Measurements from ENCODE around the gene GMEB1. TPM values are rescaled to one million over a fixed set of nuclear protein-coding genes. Genes with fewer than 3 reads are reported as not detected.

Gene GMEB1
- total and polyA plus RNA-seq, 10 of the 15 experiments (the other 5 are each of a cell fraction or from before 2014, with no cell fraction given) = 4.9 to 17.6 (median 9.4) TPM

GRCh38 chr1:28735961-28736449 is 67.4 kb downstream of the GMEB1 start:
- Histone ChIP-seq H3K4me2 (ENCODE audit: control insufficient read depth, insufficient read depth) (peak overlapping the region; percentile 94), H2AFZ (ENCODE audit: control insufficient read depth, low read depth, low read length) (peak overlapping the region; percentile 98), H3K36me3 (ENCODE audit: control insufficient read depth in 2 of 2, insufficient read depth in 2 of 2, low read length in 1 of 2) (peaks cover 0 to 13% of the 10 kb centered on the region in 2 experiments; a peak in 2 of 4 replicates), H3K79me2 (ENCODE audit: control insufficient read depth, insufficient read depth, low read length) (peaks cover 40% of the 10 kb centered on the region), H3K4me1 (ENCODE audit: control insufficient read depth, insufficient read depth, low read length) (peaks cover 7% of the 10 kb centered on the region; the same call in 1 of the 2 replicates), H3K27ac (ENCODE audit: control insufficient read depth, insufficient read depth) (peak overlapping the region; percentile 92), H4K20me1 (ENCODE audit: control insufficient read depth, insufficient read depth) (no peaks in the 10 kb centered on the region), H3K9me3 (replicated peaks; ENCODE audit: control insufficient read depth, insufficient read depth, low read length) (no peaks in the 10 kb centered on the region), H3K9ac (ENCODE audit: control insufficient read depth, insufficient read depth, low read length) (peak overlapping the region; percentile 78), H3K27me3 (replicated peaks in 1 of 2; ENCODE audit: control insufficient read depth in 2 of 2, insufficient read depth in 2 of 2, low read length in 1 of 2) (no peaks in the 10 kb centered on the region), H3K4me3 (peak overlapping the region; percentile 55)
- ChIA-PET RAD21 (ENCODE audit: unreplicated experiment) (interaction anchor here (0.7 to 2.5 kb wide), 10 partner anchors 9 to 154 kb away, joined by 3 to 20 read pairs (median 4); partner anchors contain the start of genes RNU11 and TAF12), CTCF (interaction anchor here (1.0 to 2.4 kb wide), 19 partner anchors 9 to 467 kb away, joined by 3 to 18 read pairs (median 6); partner anchors contain the start of genes GMEB1, RNU11 and TAF12), POLR2A (interaction anchor here (0.6 to 2.8 kb wide), 11 partner anchors 8 to 446 kb away, joined by 3 to 24 read pairs (median 5); partner anchors contain the start of genes GMEB1, RNU11, SRSF4 and TAF12), SMC1A (ENCODE audit: uncharacterized antibody, unreplicated experiment) (interaction anchor here (1.0 to 2.1 kb wide), 17 partner anchors 11 to 445 kb away, joined by 3 to 17 read pairs (median 4); partner anchors contain the start of genes GMEB1 and TAF12)
- in situ Hi-C loops (cut with MboI) = no loop called here
- WGBS (ENCODE audit: insufficient coverage, insufficient replicate concordance, low lambda C conversion rate, missing lambda C conversion rate) = 36% methylated on average over 15 of the region's 15 CpGs
- FAIRE-seq = peak; percentile 52
- intact Hi-C loops (cut with micrococcal nuclease; ENCODE audit: unreplicated experiment) = loop anchor here (1.0 to 5.0 kb wide), 4 partner anchors 67 to 447 kb away; partner anchors contain the start of gene RNU11
- TF ChIP-seq USF2 (IDR thresholded peaks at IDR 0.05; ENCODE audit: borderline replicate concordance, low read depth, low read length) = no peak
- TF ChIP-seq POLR2AphosphoS2 (IDR thresholded peaks at IDR 0.05; ENCODE audit: low read depth, low read length) = no peak
- peak in 1 of 2 experiments; percentile 89; a peak in 2 of 3 replicates for TF ChIP-seq EGR1 (IDR thresholded peaks at IDR 0.05; ENCODE audit: borderline replicate concordance in 1 of 2, low read depth in 2 of 2, low read length in 2 of 2)
- no peak for TF ChIP-seq ZBED1 (IDR thresholded peaks at IDR 0.05; ENCODE audit: borderline replicate concordance)
- peak; percentile 7 for TF ChIP-seq MYC (IDR thresholded peaks at IDR 0.05; ENCODE audit: insufficient read depth, insufficient read length, insufficient replicate concordance, low read length, severe bottlenecking)
- TF ChIP-seq, protein P1, sequence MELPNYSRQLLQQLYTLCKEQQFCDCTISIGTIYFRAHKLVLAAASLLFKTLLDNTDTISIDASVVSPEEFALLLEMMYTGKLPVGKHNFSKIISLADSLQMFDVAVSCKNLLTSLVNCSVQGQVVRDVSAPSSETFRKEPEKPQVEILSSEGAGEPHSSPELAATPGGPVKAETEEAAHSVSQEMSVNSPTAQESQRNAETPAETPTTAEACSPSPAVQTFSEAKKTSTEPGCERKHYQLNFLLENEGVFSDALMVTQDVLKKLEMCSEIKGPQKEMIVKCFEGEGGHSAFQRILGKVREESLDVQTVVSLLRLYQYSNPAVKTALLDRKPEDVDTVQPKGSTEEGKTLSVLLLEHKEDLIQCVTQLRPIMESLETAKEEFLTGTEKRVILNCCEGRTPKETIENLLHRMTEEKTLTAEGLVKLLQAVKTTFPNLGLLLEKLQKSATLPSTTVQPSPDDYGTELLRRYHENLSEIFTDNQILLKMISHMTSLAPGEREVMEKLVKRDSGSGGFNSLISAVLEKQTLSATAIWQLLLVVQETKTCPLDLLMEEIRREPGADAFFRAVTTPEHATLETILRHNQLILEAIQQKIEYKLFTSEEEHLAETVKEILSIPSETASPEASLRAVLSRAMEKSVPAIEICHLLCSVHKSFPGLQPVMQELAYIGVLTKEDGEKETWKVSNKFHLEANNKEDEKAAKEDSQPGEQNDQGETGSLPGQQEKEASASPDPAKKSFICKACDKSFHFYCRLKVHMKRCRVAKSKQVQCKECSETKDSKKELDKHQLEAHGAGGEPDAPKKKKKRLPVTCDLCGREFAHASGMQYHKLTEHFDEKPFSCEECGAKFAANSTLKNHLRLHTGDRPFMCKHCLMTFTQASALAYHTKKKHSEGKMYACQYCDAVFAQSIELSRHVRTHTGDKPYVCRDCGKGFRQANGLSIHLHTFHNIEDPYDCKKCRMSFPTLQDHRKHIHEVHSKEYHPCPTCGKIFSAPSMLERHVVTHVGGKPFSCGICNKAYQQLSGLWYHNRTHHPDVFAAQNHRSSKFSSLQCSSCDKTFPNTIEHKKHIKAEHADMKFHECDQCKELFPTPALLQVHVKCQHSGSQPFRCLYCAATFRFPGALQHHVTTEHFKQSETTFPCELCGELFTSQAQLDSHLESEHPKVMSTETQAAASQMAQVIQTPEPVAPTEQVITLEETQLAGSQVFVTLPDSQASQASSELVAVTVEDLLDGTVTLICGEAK (IDR thresholded peaks at IDR 0.05; ENCODE audit: borderline replicate concordance) = 0 out of 2 replicates have a peak, but pooled peaks have one; percentile 2
- TF ChIP-seq MTA3 (IDR thresholded peaks at IDR 0.05; ENCODE audit: borderline replicate concordance, low read length) = peak; percentile 51; the same call in 1 of the 2 replicates
- TSS peak; percentile 97 for BruUV-seq (replicated peaks)
- ATAC-seq = no peak
- no peak for DNase-seq (ENCODE audit: low read depth, low spot score)

Measured in GM12878 (cell line).